Parathyroid adenoma (tissue), 2 donors: ENCODE results near the gene FAM193A.
"Not testable (repeated sequence)": the region's sequence is repeated elsewhere in the genome, so short reads cannot be mapped to it uniquely, and the experiment has no call there.

Source experiments
- H2AFZ ChIP-seq: fragments of 300-600 bp; sonication (generic); one replicate; pipeline ENCODE4 v1.7.0; 2017; ENCODE audit warnings: antibody characterized with exemption, mild to moderate bottlenecking
- H3K27ac ChIP-seq: fragments of 300-600 bp; sonication (generic); one replicate; pipeline ENCODE4 v1.7.0; 2017
- H3K27me3 ChIP-seq: fragments of 300-600 bp; sonication (generic); one replicate; pipeline ENCODE4 v1.7.0; 2017; ENCODE audit warnings: low read length; ENCODE audit not compliant: control insufficient read depth, insufficient read depth
- H3K36me3 ChIP-seq: fragments of 300-600 bp; sonication (generic); one replicate; pipeline ENCODE4 v1.7.0; 2017; ENCODE audit warnings: low read length; ENCODE audit not compliant: control insufficient read depth, insufficient read depth
- H3K4me1 ChIP-seq: fragments of 300-600 bp; sonication (generic); one replicate; pipeline ENCODE4 v1.7.0; 2017; ENCODE audit warnings: control low read depth
- H3K4me2 ChIP-seq: fragments of 300-600 bp; sonication (generic); one replicate; pipeline ENCODE4 v1.7.0; 2017; ENCODE audit warnings: low read length
- H3K4me3 ChIP-seq: fragments of 300-600 bp; sonication (generic); one replicate; pipeline ENCODE4 v1.7.0; 2017; ENCODE audit warnings: low read depth, low read length
- H3K79me2 ChIP-seq: fragments of 300-600 bp; sonication (generic); one replicate; pipeline ENCODE4 v1.7.0; 2017; ENCODE audit warnings: control low read depth
- H3K9ac ChIP-seq: fragments of 300-600 bp; sonication (generic); one replicate; pipeline ENCODE4 v1.7.0; 2017; ENCODE audit warnings: mild to moderate bottlenecking
- H3K9me3 ChIP-seq: fragments of 300-600 bp; sonication (generic); one replicate; pipeline ENCODE4 v1.7.0; 2017; ENCODE audit warnings: low read length; ENCODE audit not compliant: control insufficient read depth
- TF ChIP-seq, protein P1 (sequence below): fragments of 300-600 bp; sonication (generic); IDR thresholded peaks from one replicate; pipeline ENCODE4 v1.7.0; 2017; ENCODE audit warnings: antibody characterized with exemption, mild to moderate bottlenecking
- donor health status: primary hyperparathyroidism.

The FAM193A gene

DNA sequence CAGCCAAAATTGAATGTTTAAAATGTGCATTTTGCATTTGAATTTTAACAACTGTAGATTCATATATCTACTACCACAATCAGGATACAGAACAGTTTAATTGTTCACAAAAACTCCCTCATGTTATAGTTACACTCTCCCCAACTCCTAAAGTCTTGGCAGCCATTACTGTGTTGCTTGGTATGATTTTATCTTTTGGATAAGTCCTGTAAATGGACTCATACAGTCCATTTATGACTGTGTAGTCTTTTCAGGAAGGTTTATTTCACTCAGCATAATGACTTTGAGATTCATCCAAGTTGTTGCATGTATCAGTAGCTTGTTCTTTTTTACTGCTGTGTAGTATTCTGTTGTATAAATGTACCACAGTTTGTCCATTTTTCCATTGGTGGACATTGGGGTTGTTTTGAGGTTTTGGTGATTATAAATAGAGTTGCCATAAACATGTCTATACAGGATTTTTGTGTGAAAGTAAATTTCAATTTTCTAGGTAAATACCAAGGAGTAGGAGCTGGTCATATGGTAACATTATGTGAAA, 9.9 kb downstream of the FAM193A start:
- Histone ChIP-seq H3K79me2 (peaks cover 40% of the 10 kb centered on the region), H3K27me3 (no peaks in the 10 kb centered on the region), H3K36me3 (no peaks in the 10 kb centered on the region), H2AFZ (no peak overlapping the region), H3K27ac (no peak overlapping the region), H3K9ac (no peak overlapping the region), H3K9me3 (no peaks in the 10 kb centered on the region), H3K4me2 (no peak overlapping the region), H3K4me1 (no peaks in the 10 kb centered on the region), H3K4me3 (no peak overlapping the region)
- TF ChIP-seq, protein P1, sequence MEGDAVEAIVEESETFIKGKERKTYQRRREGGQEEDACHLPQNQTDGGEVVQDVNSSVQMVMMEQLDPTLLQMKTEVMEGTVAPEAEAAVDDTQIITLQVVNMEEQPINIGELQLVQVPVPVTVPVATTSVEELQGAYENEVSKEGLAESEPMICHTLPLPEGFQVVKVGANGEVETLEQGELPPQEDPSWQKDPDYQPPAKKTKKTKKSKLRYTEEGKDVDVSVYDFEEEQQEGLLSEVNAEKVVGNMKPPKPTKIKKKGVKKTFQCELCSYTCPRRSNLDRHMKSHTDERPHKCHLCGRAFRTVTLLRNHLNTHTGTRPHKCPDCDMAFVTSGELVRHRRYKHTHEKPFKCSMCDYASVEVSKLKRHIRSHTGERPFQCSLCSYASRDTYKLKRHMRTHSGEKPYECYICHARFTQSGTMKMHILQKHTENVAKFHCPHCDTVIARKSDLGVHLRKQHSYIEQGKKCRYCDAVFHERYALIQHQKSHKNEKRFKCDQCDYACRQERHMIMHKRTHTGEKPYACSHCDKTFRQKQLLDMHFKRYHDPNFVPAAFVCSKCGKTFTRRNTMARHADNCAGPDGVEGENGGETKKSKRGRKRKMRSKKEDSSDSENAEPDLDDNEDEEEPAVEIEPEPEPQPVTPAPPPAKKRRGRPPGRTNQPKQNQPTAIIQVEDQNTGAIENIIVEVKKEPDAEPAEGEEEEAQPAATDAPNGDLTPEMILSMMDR: no peak

DNA sequence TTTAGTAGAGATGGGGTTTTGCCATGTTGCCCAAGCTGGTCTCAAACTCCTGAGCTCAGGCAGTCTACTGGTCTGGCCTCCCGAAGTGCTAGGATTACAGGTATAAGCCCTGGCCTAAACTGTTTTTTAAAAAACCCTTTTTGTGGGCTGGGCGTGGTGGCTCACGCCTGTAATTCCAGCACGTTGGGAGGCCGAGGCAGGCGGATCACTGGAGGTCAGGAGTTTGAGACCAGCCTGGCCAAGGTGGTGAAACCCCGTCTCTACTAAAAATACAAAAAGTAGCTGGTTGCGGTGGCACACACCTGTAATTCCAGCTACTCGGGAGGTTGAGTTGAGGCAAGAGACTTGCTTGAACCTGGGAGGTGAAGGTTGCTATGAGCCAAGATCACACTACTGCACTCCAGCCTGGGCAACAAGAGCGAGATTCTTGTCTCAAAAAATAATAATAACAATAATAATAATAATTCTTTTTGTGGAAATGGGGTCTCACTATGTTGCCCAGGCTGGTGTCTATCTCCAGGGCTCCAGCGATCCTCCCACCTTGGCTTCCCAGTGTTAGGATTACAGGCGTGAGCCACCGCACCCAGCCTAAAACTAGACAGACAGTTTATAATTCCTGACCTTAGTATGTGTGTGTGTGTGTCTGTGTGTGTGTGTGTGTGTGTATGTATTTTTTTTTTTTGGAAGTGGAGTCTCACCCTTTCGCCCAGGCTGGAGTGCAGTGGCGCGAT, 10.7 kb downstream of the FAM193A start:
- H3K9me3 ChIP-seq, H3K4me2 ChIP-seq, H3K4me3 ChIP-seq, H2AFZ ChIP-seq, H3K9ac ChIP-seq, H3K27ac ChIP-seq, H3K36me3 ChIP-seq, H3K27me3 ChIP-seq, H3K4me1 ChIP-seq: not testable (repeated sequence)
- peaks cover 34% of the 10 kb centered on the region for H3K79me2 ChIP-seq

DNA sequence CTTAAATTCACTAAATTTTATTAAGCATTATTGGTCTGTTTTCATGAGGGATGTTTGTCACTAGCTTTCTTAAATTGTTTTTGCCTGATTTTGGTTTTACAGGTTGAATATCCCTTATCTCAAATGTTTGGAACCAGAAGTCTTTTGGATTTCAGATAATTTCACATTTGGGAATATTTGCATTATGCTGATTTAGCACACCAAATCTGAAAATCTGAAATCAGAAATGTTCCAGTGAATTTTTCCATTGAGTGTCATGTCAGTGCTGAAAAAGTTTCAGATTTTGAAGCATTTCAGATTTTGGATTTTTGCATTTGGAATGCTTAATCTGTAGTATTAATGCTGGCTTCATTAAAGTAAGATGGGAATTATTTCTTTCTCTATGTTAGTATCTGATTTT, 14.7 kb downstream of the FAM193A start:
- H3K36me3 ChIP-seq: no peaks in the 10 kb centered on the region
- no peak overlapping the region for H3K4me3 ChIP-seq
- no peak overlapping the region for H3K9ac ChIP-seq
- no peak overlapping the region for H3K27ac ChIP-seq
- peaks cover 36% of the 10 kb centered on the region for H3K79me2 ChIP-seq
- no peaks in the 10 kb centered on the region for H3K9me3 ChIP-seq
- TF ChIP-seq, protein P1: no peak
- no peaks in the 10 kb centered on the region for H3K27me3 ChIP-seq
- H3K4me2 ChIP-seq: no peak overlapping the region
- no peak overlapping the region for H2AFZ ChIP-seq
- no peaks in the 10 kb centered on the region for H3K4me1 ChIP-seq

DNA sequence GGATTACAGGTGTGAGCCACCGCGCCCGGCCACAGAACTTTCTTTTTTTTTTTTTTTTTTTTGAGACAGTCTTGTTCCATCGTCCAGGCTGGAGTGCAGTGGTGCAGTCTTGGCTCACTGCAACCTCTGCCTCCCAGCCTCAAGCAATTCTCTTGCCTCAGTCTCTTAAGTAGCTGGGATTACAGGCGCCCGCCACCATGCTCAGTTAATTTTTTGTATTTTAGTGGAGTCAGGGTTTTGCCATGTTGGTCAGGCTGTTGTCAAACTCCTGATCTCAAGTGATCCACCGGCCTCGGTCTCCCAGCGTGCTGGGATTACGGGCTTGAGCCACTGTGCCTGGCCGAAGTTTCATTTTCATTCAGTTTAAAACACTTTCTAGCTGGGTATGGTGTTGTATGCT, 16.4 kb downstream of the FAM193A start:
- Histone ChIP-seq H3K4me2 (no peak overlapping the region), H3K27me3 (no peaks in the 10 kb centered on the region), H3K4me1 (peaks cover 3% of the 10 kb centered on the region), H3K36me3 (no peaks in the 10 kb centered on the region), H3K27ac (no peak overlapping the region), H2AFZ (no peak overlapping the region), H3K9ac (no peak overlapping the region), H3K79me2 (peaks cover 39% of the 10 kb centered on the region), H3K9me3 (no peaks in the 10 kb centered on the region), H3K4me3 (no peak overlapping the region)
- TF ChIP-seq, protein P1: no peak

DNA sequence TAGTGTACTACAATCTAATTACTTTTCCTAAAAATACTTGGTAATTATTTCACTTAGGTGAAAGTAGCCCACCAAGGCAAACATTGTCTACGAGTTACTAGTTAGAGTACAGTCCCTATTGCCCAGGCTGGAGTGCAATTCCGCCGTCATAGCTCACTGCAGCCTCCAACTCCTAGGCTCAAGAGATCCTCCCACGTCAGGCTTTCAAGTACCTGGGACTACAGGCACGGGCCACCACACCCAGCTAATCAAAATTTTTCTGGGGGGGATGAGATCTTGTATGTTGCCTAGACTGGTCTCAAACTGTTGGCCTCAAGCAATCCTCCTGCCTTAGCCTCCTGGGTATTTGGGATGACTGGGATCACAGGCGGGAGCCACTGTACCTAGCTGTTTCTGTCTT, 21.9 kb downstream of the FAM193A start:
- H3K79me2 ChIP-seq: peaks cover 54% of the 10 kb centered on the region

More for the DNA sequence above, 21.9 kb downstream of the FAM193A start:
- Histone ChIP-seq H3K27me3 (no peaks in the 10 kb centered on the region), H2AFZ (no peak overlapping the region), H3K27ac (no peak overlapping the region), H3K4me2 (no peak overlapping the region), H3K9me3 (no peaks in the 10 kb centered on the region), H3K4me1 (peaks cover 3% of the 10 kb centered on the region), H3K4me3 (no peak overlapping the region), H3K9ac (no peak overlapping the region), H3K36me3 (no peaks in the 10 kb centered on the region)
- TF ChIP-seq, protein P1: no peak
